Hippocampal formation (tissue), 2 donors: Measurements from ENCODE around the gene TAF11L8.
"Not testable (repeated sequence)": the region's sequence is repeated elsewhere in the genome, so short reads cannot be mapped to it uniquely, and the experiment has no call there.

Source experiments
- DNase-seq, 2 donors: peaks; one replicate each; lab custom pipeline; 2025; lab: John Stamatoyannopoulos, UW

The TAF11L8 gene

DNA sequence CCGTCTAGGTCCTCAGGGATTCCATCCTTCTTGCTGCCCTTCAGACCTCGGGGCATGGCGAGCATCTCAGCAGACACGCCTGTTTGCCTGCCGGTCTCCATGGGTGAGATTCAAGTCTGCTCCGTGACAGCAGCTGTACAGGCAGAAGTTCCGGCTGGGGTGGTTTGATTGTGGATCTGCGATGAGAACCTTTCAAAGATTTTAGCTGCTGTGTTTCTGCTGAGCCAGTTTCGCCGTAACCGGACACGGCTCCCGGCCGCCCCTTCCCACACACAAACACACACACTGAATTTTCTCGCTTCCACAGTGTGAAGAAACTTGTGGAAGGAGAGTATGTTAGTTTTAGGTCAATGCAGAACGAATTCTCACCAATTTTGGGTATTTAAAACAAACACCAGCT, at the start of gene TAF11L8:
TSS of gene TAF11L8 (minus strand) at position 101 of the 400 bp plus-strand sequence.
- DNase-seq: not testable (repeated sequence)

DNA sequence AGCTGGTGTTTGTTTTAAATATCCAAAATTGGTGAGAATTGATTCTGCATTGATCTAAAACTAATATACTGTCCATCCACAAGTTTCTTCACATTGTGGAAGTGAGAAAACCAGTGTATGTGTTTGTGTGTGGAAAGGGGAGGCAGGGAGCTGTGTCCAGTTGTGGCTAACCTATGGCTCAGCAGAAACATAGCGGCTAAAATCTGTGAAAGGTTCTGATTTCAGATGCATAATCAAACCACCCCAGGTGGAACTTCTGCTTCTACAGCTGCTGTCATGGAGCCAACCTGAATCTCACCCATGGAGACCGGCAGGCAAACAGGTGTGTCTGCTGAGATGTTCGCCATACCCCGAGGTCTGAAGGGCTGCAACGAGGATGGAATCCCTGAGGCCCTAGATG, 43.4 kb upstream of the TAF11L8 start, which contains the start of gene TAF11L14:
TSS of gene TAF11L14 (plus strand) at position 301 of the 400 bp plus-strand sequence.
- DNase-seq: no peak

DNA sequence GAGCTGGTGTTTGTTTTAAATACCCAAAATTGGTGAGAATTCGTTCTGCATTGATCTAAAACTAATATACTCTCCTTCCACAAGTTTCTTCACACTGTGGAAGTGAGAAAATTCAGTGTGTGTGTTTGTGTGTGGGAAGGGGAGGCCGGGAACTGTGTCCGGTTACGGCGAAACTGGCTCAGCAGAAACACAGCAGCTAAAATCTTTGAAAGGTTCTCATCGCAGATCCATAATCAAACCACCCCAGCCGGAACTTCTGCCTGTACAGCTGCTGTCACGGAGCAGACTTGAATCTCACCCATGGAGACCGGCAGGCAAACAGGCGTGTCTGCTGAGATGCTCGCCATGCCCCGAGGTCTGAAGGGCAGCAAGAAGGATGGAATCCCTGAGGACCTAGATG, 41.0 kb upstream of the TAF11L8 start, which contains the start of gene TAF11L13:
TSS of gene TAF11L13 (plus strand) at position 301 of the 400 bp plus-strand sequence.
- DNase-seq: not testable (repeated sequence)

- no peak for DNase-seq
These were observed 34.9 kb upstream of the TAF11L8 start for GRCh38 chr5:17625686-17626085.

DNA sequence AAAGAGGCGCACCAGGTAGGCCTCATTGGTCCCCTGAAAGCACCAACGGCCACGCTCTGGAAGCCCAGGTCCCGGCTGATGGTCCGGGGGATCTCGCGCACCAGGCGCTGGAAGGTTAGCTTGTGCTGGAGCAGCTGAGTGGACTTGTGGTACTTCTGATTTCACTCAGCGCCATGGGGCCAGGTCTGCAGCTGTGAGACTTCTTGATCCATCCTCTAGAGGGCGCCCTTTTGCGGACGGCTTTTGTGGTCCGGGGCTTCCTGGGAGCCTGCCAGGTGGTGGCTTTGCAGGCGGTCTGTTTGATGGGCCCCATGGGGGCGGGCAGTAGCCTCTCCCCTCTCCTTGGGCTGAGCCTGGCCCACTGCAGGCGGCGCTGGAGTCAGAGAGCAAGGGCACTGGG, 29.9 kb upstream of the TAF11L8 start:
- DNase-seq: no peak

GRCh38 chr5:17619354-17619753, 28.6 kb upstream of the TAF11L8 start:
- no peak for DNase-seq

- no peak for DNase-seq
These were observed 24.3 kb upstream of the TAF11L8 start for GRCh38 chr5:17614872-17615605.

GRCh38 chr5:17610092-17610491, 19.3 kb upstream of the TAF11L8 start, which contains the start of gene TAF11L12:
Gene TAF11L12 (plus strand): TSS chr5:17610392.
- not testable (repeated sequence) for DNase-seq

GRCh38 chr5:17607461-17607860, 16.7 kb upstream of the TAF11L8 start:
- not testable (repeated sequence) for DNase-seq

GRCh38 chr5:17604951-17605350, 14.2 kb upstream of the TAF11L8 start:
- DNase-seq: no peak

- DNase-seq: not testable (repeated sequence)
These were observed 13.1 kb upstream of the TAF11L8 start, which contains the start of gene TAF11L11 for GRCh38 chr5:17603880-17604279. Gene TAF11L11 (plus strand): TSS chr5:17604183.

DNA sequence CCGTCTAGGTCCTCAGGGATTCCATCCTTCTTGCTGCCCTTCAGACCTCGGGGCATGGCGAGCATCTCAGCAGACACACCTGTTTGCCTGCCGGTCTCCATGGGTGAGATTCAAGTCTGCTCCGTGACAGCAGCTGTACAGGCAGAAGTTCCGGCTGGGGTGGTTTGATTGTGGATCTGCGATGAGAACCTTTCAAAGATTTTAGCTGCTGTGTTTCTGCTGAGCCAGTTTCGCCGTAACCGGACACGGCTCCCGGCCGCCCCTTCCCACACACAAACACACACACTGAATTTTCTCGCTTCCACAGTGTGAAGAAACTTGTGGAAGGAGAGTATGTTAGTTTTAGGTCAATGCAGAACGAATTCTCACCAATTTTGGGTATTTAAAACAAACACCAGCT, 7.0 kb upstream of the TAF11L8 start, which contains the start of gene TAF11L10:
TSS of gene TAF11L10 (minus strand) at position 101 of the 400 bp plus-strand sequence.
- not testable (repeated sequence) for DNase-seq

DNA sequence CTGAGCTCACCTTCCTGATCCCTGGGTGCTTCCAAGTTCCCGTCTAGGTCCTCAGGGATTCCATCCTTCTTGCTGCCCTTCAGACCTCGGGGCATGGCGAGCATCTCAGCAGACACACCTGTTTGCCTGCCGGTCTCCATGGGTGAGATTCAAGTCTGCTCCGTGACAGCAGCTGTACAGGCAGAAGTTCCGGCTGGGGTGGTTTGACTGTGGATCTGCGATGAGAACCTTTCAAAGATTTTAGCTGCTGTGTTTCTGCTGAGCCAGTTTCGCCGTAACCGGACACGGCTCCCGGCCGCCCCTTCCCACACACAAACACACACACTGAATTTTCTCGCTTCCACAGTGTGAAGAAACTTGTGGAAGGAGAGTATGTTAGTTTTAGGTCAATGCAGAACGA, 3.5 kb upstream of the TAF11L8 start, which contains the start of gene TAF11L9:
TSS of gene TAF11L9 (minus strand) at position 140 of the 400 bp plus-strand sequence.
- DNase-seq: not testable (repeated sequence)

- not testable (repeated sequence) for DNase-seq
These were observed 5.1 kb downstream of the TAF11L8 start, which contains the start of gene TAF11L7 for GRCh38 chr5:17585658-17586057. Gene TAF11L7 (minus strand): TSS chr5:17585758.
